GM23338 (cell line): ENCODE measurements around the gene GBP7.

Experiments
- CREB1 ChIP-seq: fragments of 250-450 bp; sonication (Bioruptor Pico); IDR thresholded peaks from 2 replicates; pipeline ENCODE4 v1.5.0; 2020; ENCODE audit warnings: low read depth, mild to moderate bottlenecking, moderate library complexity
- NANOG ChIP-seq: IDR thresholded peaks from 2 replicates; pipeline ENCODE4 v1.6.1; 2016; ENCODE audit warnings: antibody characterized with exemption, borderline replicate concordance
- POLR2AphosphoS5 ChIP-seq: IDR thresholded peaks from 2 replicates; pipeline ENCODE4 v1.6.1; 2016; ENCODE audit warnings: antibody characterized with exemption, low read depth
- TF ChIP-seq, protein P1 (sequence below), 2 experiments: fragments of 200-600 bp in 1 of 2; sonication (generic) in 1 of 2; conservative IDR thresholded peaks; 2 replicates each; pipeline versions ENCODE4 v1.5.1 to v1.6.1; 2016 to 2017; ENCODE audit warnings: antibody characterized with exemption in 2 of 2, low read depth in 2 of 2, mild to moderate bottlenecking in 2 of 2, moderate library complexity in 1 of 2
- TF ChIP-seq, protein P2 (sequence below): IDR thresholded peaks from one replicate; pipeline ENCODE4 v1.6.1; 2018; ENCODE audit warnings: antibody characterized with exemption; ENCODE audit not compliant: unreplicated experiment

DNA sequence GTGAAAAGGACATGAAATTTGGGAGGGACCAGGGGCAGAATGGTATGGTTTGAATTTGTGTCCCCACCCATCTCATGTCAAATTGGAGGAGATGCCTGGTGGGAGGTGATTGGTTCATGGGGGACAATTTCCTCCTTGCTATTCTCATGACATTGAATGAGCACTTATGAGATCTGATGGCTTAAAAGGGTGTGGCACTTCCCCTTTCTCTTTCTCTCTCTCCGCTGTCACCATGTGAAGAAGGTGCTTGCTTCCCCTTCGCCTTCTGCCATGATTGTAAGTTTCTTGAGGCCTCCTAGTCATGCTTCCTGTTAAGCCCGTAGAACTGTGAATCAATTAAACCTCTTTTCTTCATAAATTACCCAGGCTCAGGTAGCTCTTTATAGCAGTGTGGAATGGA, 30.6 kb upstream of the GBP7 start:
- TF ChIP-seq, protein P1, sequence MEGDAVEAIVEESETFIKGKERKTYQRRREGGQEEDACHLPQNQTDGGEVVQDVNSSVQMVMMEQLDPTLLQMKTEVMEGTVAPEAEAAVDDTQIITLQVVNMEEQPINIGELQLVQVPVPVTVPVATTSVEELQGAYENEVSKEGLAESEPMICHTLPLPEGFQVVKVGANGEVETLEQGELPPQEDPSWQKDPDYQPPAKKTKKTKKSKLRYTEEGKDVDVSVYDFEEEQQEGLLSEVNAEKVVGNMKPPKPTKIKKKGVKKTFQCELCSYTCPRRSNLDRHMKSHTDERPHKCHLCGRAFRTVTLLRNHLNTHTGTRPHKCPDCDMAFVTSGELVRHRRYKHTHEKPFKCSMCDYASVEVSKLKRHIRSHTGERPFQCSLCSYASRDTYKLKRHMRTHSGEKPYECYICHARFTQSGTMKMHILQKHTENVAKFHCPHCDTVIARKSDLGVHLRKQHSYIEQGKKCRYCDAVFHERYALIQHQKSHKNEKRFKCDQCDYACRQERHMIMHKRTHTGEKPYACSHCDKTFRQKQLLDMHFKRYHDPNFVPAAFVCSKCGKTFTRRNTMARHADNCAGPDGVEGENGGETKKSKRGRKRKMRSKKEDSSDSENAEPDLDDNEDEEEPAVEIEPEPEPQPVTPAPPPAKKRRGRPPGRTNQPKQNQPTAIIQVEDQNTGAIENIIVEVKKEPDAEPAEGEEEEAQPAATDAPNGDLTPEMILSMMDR (conservative IDR thresholded peaks at IDR 0.05; ENCODE audit: low read depth in 2 of 2): no peak
- TF ChIP-seq NANOG: no peak
- TF ChIP-seq CREB1: no peak
- no peak for TF ChIP-seq POLR2AphosphoS5
- TF ChIP-seq, protein P2, sequence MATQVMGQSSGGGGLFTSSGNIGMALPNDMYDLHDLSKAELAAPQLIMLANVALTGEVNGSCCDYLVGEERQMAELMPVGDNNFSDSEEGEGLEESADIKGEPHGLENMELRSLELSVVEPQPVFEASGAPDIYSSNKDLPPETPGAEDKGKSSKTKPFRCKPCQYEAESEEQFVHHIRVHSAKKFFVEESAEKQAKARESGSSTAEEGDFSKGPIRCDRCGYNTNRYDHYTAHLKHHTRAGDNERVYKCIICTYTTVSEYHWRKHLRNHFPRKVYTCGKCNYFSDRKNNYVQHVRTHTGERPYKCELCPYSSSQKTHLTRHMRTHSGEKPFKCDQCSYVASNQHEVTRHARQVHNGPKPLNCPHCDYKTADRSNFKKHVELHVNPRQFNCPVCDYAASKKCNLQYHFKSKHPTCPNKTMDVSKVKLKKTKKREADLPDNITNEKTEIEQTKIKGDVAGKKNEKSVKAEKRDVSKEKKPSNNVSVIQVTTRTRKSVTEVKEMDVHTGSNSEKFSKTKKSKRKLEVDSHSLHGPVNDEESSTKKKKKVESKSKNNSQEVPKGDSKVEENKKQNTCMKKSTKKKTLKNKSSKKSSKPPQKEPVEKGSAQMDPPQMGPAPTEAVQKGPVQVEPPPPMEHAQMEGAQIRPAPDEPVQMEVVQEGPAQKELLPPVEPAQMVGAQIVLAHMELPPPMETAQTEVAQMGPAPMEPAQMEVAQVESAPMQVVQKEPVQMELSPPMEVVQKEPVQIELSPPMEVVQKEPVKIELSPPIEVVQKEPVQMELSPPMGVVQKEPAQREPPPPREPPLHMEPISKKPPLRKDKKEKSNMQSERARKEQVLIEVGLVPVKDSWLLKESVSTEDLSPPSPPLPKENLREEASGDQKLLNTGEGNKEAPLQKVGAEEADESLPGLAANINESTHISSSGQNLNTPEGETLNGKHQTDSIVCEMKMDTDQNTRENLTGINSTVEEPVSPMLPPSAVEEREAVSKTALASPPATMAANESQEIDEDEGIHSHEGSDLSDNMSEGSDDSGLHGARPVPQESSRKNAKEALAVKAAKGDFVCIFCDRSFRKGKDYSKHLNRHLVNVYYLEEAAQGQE: no peak
